Colonic mucosa (tissue), 4 donors: Measurements from ENCODE around the gene SLC10A1. TPM values are rescaled to one million over a fixed set of nuclear protein-coding genes. Genes with fewer than 3 reads are reported as not detected.

Experiments
- DNase-seq: peaks from one replicate; pipeline ENCODE4 v3.0.0-alpha.2; 2020
- H3K27ac ChIP-seq: fragments of 200-600 bp; one replicate; pipeline ENCODE4 v1.8.0; 2021
- H3K27me3 ChIP-seq: fragments of 200-600 bp; one replicate; pipeline ENCODE4 v1.8.0; 2021
- H3K36me3 ChIP-seq: fragments of 200-600 bp; one replicate; pipeline ENCODE4 v1.8.0; 2021
- H3K4me1 ChIP-seq: fragments of 200-600 bp; one replicate; pipeline ENCODE4 v1.8.0; 2021; ENCODE audit warnings: mild to moderate bottlenecking
- H3K4me3 ChIP-seq: fragments of 200-600 bp; one replicate; pipeline ENCODE4 v1.8.0; 2021
- H3K9ac ChIP-seq, 2 donors: one replicate each; pipeline ENCODE4 v1.7.0; 2013; ENCODE audit warnings: control low read depth in 2 of 2, low read depth in 2 of 2, low read length in 2 of 2
- H3K9me3 ChIP-seq: fragments of 200-600 bp; one replicate; pipeline ENCODE4 v1.8.0; 2021
- intact Hi-C: fragments of 100-400 bp; cut with DNase I; formaldehyde crosslinking; loops from one replicate; pipeline ENCODE4 v1.14.1; 2022
- total RNA-seq, 2 donors: library from RNA; stranded (reverse); fragmentation: NEBNext Ultra II Directional in 1 of 2; extraction: Animal tissue kit (Norgen Biotek cat#: 25700) in 1 of 2; gene quantifications; one replicate each; pipeline ENCODE4 v1.2.1, GENCODE V29; 2021
- TF ChIP-seq, protein P1 (sequence below): fragments of 200-600 bp; IDR thresholded peaks from one replicate; pipeline ENCODE4 v1.8.0; 2022; ENCODE audit warnings: antibody characterized with exemption, mild to moderate bottlenecking
- donor health status: healthy.
- donor health status: DM: no; HTN: no; CAD: no.
- donor health status: DM: no; HTN: no; CAD: no.

SLC10A1 gene
- total RNA-seq, 2 donors from 2014 or later, result not detected

DNA sequence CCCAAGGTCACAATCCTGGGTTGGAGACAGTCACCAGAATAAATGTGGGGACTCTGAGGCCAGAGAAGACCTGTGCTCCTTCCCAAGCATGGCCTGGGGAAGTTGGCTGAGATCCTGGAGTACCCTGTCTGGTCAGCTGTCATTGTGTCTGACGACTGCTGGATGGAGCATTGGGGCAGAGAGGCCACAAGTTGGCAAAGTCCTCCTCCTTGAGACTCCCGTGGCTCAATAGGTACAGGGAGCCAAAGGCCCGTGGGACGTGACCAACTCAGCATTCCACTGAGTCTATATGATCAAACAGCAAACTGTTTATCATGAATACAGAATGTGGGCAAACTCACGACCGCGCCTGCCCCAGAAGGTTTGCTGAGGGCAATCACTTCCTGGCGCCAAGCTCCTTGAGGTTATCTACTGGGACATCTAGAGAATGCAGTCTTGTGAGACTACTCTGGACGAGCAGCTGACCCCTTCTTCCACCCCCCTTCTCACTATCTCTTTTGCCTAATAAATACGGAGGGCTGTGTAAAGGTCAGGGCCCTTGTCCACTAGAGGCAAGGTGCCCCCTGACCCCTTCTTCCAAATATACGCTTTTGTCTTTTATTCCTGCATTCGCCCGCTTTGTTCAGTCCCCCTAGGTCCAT is 14.3 kb upstream of the SLC10A1 start:
- no peak for DNase-seq
- H3K36me3 ChIP-seq, result no peaks in the 10 kb centered on the region
- H3K4me3 ChIP-seq, result no peak overlapping the region
- H3K9ac ChIP-seq, result no peak overlapping the region
- intact Hi-C loops, result no loop called here
- TF ChIP-seq, protein P1, sequence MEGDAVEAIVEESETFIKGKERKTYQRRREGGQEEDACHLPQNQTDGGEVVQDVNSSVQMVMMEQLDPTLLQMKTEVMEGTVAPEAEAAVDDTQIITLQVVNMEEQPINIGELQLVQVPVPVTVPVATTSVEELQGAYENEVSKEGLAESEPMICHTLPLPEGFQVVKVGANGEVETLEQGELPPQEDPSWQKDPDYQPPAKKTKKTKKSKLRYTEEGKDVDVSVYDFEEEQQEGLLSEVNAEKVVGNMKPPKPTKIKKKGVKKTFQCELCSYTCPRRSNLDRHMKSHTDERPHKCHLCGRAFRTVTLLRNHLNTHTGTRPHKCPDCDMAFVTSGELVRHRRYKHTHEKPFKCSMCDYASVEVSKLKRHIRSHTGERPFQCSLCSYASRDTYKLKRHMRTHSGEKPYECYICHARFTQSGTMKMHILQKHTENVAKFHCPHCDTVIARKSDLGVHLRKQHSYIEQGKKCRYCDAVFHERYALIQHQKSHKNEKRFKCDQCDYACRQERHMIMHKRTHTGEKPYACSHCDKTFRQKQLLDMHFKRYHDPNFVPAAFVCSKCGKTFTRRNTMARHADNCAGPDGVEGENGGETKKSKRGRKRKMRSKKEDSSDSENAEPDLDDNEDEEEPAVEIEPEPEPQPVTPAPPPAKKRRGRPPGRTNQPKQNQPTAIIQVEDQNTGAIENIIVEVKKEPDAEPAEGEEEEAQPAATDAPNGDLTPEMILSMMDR, result no peak
- no peak overlapping the region for H3K27ac ChIP-seq
- no peaks in the 10 kb centered on the region for H3K4me1 ChIP-seq
- H3K27me3 ChIP-seq, result no peaks in the 10 kb centered on the region
- H3K9me3 ChIP-seq, result no peaks in the 10 kb centered on the region

DNA sequence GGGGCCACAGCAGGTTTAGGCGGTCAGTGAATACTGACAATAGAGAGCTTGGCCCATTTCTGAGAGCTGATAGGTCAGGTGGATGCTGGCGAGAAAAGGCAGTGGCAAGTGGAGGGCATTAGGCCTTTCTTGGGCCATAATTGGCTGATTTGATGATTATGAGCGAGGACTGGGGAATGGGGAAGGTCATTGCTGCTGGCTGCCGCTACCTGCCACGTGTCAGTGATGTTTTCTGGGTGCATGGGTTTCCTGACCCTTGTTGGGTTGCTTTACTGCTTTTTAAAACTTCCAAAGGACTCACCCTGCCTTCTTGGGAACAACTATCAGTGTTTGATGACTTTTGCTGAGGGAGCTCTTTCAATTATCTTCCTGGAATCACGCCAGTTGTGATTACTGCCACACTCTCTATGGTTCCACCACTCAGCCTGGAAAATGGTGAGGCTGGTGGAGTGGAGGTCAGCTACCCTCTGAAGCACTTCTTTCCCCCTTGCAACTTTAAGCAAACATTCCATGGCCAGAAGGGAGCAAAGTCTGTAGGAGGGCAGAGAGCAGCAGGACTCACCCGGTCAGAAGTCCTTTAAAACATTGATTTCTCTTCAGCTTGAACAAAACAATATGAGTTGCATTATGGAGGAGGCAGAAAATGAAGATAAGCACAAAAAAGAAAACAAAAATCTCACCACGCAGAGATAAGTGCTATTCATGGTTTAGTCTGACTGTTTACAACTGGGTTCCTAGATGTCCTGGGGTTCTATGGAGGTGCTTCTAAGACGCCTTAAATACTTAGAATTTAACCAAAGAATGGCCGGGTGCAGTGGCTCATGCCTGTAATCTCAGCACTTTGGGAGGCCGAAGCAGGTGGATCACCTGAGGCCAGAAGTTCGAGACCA is 12.1 kb upstream of the SLC10A1 start:
- intact Hi-C loops, result no loop called here
- H3K9ac ChIP-seq, result no peak overlapping the region
- no peak overlapping the region for H3K27ac ChIP-seq

DNA sequence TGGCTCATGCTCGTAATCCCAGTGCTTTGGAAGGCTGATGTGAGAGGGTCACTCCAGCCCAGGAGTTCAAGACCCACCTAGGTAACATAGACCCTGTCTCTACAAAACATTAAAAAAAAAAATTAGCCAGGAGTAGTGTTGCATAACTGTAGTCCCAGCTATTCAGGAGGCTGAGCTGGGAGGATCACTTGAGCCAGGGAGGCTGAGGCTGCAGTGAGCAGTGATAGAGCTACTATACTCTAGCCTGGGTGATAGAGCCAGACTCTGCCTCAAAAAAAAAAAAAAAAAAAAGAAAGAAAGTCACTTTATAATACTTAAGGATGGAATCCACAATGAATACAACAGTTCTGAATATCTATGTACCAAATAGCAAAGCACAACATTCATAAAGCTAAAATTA is 10.2 kb upstream of the SLC10A1 start:
- no peaks in the 10 kb centered on the region for H3K27me3 ChIP-seq
- H3K4me3 ChIP-seq, result no peak overlapping the region
- no peak for DNase-seq
- H3K27ac ChIP-seq, result no peak overlapping the region
- no peaks in the 10 kb centered on the region for H3K36me3 ChIP-seq
- no peak overlapping the region for H3K9ac ChIP-seq
- intact Hi-C loops, result no loop called here
- TF ChIP-seq, protein P1, result no peak
- no peaks in the 10 kb centered on the region for H3K9me3 ChIP-seq
- H3K4me1 ChIP-seq, result no peaks in the 10 kb centered on the region

More for the DNA sequence above, 12.1 kb upstream of the SLC10A1 start:
- DNase-seq, result no peak
- no peaks in the 10 kb centered on the region for H3K27me3 ChIP-seq
- H3K36me3 ChIP-seq, result no peaks in the 10 kb centered on the region
- H3K4me3 ChIP-seq, result no peak overlapping the region
- TF ChIP-seq, protein P1, result no peak
- H3K4me1 ChIP-seq, result no peaks in the 10 kb centered on the region
- no peaks in the 10 kb centered on the region for H3K9me3 ChIP-seq

DNA sequence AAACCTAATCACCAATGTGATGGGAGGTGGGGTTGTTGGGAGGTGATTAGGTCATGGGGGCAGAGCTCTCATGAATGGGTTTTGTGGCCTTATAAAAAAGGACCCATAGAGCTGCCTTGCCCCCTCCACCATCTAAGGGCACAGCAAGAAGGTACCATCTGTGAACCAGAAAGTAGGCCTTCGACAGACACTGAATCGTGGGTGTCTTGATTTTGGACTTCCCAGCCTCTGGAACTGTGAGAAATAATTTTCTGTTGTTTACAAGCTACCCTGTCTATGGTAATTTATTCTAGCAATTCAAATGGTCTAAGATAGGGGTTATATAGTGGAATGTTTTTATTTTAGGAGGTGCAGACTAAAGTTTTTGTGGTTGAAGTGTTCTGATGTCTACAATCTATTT is 7.9 kb upstream of the SLC10A1 start:
- no peaks in the 10 kb centered on the region for H3K36me3 ChIP-seq
- no peaks in the 10 kb centered on the region for H3K9me3 ChIP-seq
- no peaks in the 10 kb centered on the region for H3K4me1 ChIP-seq
- no peaks in the 10 kb centered on the region for H3K27me3 ChIP-seq
- TF ChIP-seq, protein P1, result no peak
- H3K9ac ChIP-seq, result no peak overlapping the region
- no peak overlapping the region for H3K4me3 ChIP-seq
- intact Hi-C loops, result no loop called here
- H3K27ac ChIP-seq, result no peak overlapping the region
- no peak for DNase-seq

DNA sequence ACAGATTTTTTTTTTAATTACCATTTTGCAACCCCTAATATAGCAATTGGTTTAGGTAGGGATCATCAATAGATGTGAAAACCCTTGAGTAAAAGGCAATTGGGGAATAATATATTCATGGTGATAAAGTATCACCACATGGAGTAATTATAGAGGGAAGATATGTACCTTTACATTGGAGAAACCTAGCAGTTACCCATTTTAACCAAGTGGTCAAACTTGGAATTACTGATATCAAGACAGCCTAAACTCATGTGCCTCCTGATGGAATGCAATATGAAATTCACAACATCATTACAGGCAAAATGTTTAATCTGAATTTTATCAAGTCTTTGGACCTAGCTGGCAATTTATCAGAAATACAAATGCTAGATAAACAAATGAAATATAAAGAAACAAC is 6.7 kb upstream of the SLC10A1 start:
- DNase-seq, result no peak
- Histone ChIP-seq H3K4me3 (no peak overlapping the region), H3K9me3 (no peaks in the 10 kb centered on the region), H3K36me3 (no peaks in the 10 kb centered on the region), H3K27ac (no peak overlapping the region), H3K27me3 (no peaks in the 10 kb centered on the region), H3K9ac (no peak overlapping the region), H3K4me1 (no peaks in the 10 kb centered on the region)
- intact Hi-C loops, result no loop called here
- TF ChIP-seq, protein P1, result no peak
